Measurements from ENCODE around the gene HLA-DOA.

GRCh38 chr6:33007831-33008400, 1.5 kb downstream of the HLA-DOA start:
- TF ChIP-seq ATF3 (CRISPR knock-in tag; conservative IDR thresholded peaks at IDR 0.05) (no peak), CTCF (IDR thresholded peaks at IDR 0.05) (no peak)

All from WTC11 (cell line).